ENCODE results near the gene KIF2A. TPM values are rescaled to one million over a fixed set of nuclear protein-coding genes. Genes with fewer than 3 reads are reported as not detected.
A peak's percentile ranks its signal among the peaks of the same experiment; 100 is the strongest.

The KIF2A gene
- total and polyA plus RNA-seq, 4 donors, result 3.8 to 17.5 (median 6.8) TPM

DNA sequence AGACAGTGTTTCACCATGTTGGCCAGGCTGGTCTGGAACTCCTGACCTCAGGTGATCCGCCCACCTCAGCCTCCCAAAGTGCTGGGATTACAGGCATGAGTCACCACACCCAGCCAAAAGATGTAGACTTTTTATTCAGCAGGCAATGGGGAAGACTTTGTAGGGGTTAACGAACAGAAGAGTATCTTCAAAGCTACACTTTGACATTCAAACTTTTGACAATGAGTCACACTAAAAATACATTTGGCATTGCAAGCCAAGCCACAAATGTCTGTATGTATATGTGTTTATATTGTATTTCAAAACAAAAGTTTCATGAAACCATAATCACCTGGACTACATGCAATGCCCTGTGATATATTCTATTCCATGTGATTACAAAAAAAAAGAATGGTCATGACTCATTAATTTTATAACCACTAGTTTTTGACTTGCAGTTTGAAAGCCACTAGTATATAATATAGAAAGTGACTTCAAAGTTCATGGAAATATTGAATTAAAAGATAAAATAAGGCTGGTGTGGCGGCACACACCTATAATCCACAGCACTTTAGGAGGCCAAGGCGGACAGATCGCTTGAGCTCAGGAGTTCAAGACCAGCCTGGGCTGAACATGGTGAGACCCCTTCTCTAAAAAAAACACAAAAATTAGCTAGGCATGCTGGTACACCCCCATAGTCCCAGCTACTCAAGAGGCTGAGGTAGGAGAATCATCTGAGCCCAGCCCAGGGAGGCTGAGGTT, 89.4 kb downstream of the KIF2A start (continued):
- TF ChIP-seq, protein P1, sequence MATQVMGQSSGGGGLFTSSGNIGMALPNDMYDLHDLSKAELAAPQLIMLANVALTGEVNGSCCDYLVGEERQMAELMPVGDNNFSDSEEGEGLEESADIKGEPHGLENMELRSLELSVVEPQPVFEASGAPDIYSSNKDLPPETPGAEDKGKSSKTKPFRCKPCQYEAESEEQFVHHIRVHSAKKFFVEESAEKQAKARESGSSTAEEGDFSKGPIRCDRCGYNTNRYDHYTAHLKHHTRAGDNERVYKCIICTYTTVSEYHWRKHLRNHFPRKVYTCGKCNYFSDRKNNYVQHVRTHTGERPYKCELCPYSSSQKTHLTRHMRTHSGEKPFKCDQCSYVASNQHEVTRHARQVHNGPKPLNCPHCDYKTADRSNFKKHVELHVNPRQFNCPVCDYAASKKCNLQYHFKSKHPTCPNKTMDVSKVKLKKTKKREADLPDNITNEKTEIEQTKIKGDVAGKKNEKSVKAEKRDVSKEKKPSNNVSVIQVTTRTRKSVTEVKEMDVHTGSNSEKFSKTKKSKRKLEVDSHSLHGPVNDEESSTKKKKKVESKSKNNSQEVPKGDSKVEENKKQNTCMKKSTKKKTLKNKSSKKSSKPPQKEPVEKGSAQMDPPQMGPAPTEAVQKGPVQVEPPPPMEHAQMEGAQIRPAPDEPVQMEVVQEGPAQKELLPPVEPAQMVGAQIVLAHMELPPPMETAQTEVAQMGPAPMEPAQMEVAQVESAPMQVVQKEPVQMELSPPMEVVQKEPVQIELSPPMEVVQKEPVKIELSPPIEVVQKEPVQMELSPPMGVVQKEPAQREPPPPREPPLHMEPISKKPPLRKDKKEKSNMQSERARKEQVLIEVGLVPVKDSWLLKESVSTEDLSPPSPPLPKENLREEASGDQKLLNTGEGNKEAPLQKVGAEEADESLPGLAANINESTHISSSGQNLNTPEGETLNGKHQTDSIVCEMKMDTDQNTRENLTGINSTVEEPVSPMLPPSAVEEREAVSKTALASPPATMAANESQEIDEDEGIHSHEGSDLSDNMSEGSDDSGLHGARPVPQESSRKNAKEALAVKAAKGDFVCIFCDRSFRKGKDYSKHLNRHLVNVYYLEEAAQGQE (IDR thresholded peaks at IDR 0.05), result no peak
- TF ChIP-seq SP1 (IDR thresholded peaks at IDR 0.05) (no peak), HNF4A (conservative IDR thresholded peaks at IDR 0.05) (no peak)

- under 1% methylated on average over 66 of the region's 66 CpGs for WGBS
- peak within 1 kb of the TSS; percentile 94 to 98 for H3K27ac ChIP-seq (ENCODE audit: low read depth in 1 of 2, low read length in 2 of 2)
- H3K9me3 ChIP-seq (ENCODE audit: control insufficient read depth in 4 of 4, low read length in 3 of 4), result no peaks in the 10 kb centered on the region
- H3K4me1 ChIP-seq (ENCODE audit: control insufficient read depth in 4 of 4, insufficient read depth in 4 of 4, low read length in 3 of 4), result peaks cover 0 to 17% (median 6%) of the 10 kb centered on the region in 4 donors
- peak within 1 kb of the TSS; percentile 81 to 94 (median 84) for H3K4me3 ChIP-seq (ENCODE audit: low read depth in 1 of 3, low read length in 3 of 3)
- H3K27me3 ChIP-seq (ENCODE audit: control insufficient read depth in 4 of 4, insufficient read depth in 4 of 4, low read length in 3 of 4), result no peaks in the 10 kb centered on the region
- peak within 1 kb of the TSS; percentile 86 to 99 for H3K9ac ChIP-seq (ENCODE audit: low read depth in 1 of 2, low read length in 2 of 2)
- H3K36me3 ChIP-seq (ENCODE audit: control insufficient read depth in 4 of 4, insufficient read depth in 3 of 4, low read depth in 1 of 4, low read length in 3 of 4), result peaks cover 1 to 5% (median 3%) of the 10 kb centered on the region in 4 donors
- DNase-seq (ENCODE audit: low spot score), result peak; percentile 91
- TF ChIP-seq YY1 (IDR thresholded peaks at IDR 0.05) (peak; percentile 83), TAF1 (conservative IDR thresholded peaks at IDR 0.05) (peak; percentile 46), JUND (IDR thresholded peaks at IDR 0.05) (peak; percentile 34 to 36), HNF4G (IDR thresholded peaks at IDR 0.05) (peak; percentile 8), SP1 (IDR thresholded peaks at IDR 0.05) (peak; percentile 85), GABPA (IDR thresholded peaks at IDR 0.05 in 1 of 2, conservative IDR thresholded peaks at IDR 0.05 in 1 of 2) (peak in 1 of 2 donors; percentile 74), NR2F2 (IDR thresholded peaks at IDR 0.05) (no peak), EGR1 (IDR thresholded peaks at IDR 0.05; ENCODE audit: low read depth in 2 of 2) (peak; percentile 42 to 67), RXRA (IDR thresholded peaks at IDR 0.05) (peak in 1 of 2 donors; percentile 28), ZBTB33 (IDR thresholded peaks at IDR 0.05) (peak; percentile 66), FOXA2 (IDR thresholded peaks at IDR 0.05) (no peak), MAX (IDR thresholded peaks at IDR 0.05) (peak; percentile 90), RAD21 (IDR thresholded peaks at IDR 0.05) (no peak), FOXA1 (IDR thresholded peaks at IDR 0.05) (peak; percentile 59), HNF4A (conservative IDR thresholded peaks at IDR 0.05) (peak; percentile 58 to 71)
- TF ChIP-seq, protein P2, sequence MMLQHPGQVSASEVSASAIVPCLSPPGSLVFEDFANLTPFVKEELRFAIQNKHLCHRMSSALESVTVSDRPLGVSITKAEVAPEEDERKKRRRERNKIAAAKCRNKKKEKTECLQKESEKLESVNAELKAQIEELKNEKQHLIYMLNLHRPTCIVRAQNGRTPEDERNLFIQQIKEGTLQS (IDR thresholded peaks at IDR 0.05), result no peak
- TF ChIP-seq, protein P3, sequence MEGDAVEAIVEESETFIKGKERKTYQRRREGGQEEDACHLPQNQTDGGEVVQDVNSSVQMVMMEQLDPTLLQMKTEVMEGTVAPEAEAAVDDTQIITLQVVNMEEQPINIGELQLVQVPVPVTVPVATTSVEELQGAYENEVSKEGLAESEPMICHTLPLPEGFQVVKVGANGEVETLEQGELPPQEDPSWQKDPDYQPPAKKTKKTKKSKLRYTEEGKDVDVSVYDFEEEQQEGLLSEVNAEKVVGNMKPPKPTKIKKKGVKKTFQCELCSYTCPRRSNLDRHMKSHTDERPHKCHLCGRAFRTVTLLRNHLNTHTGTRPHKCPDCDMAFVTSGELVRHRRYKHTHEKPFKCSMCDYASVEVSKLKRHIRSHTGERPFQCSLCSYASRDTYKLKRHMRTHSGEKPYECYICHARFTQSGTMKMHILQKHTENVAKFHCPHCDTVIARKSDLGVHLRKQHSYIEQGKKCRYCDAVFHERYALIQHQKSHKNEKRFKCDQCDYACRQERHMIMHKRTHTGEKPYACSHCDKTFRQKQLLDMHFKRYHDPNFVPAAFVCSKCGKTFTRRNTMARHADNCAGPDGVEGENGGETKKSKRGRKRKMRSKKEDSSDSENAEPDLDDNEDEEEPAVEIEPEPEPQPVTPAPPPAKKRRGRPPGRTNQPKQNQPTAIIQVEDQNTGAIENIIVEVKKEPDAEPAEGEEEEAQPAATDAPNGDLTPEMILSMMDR (IDR thresholded peaks at IDR 0.05; ENCODE audit: low read depth, low read length, missing input control), result peak; percentile 0
- TF ChIP-seq, protein P1 (IDR thresholded peaks at IDR 0.05), result peak; percentile 59
Measured at GRCh38 chr5:62403411-62404250, 97.6 kb downstream of the KIF2A start, which contains the start of gene DIMT1. TSS of gene DIMT1 (minus strand) at chr5:62403905. CDS start at chr5:62403772, 133 bp downstream.

Data from liver (tissue), 9 donors.